Measurements from ENCODE around the gene MRPL58.

Gene MRPL58

DNA sequence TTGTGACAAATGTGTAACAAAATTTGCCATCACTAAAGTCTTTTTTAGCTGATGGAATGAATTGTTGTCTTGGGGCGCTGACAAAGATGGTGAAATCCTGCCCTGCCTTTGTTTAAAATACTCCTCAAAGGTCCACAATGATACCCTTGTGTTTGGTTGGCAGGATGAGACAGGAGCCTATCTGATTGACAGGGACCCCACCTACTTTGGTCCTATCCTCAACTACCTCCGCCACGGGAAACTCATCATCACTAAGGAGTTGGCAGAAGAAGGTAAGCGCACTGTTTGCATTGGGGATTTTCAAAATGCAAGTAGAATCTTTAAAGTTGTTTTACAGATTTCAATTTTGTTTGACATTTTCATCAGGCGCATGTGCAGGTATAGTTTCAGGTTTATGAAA, 36.6 kb downstream of the MRPL58 start:
- no peaks in the 10 kb centered on the region for H3K9me3 Mint-ChIP-seq
- no peak for DNase-seq
- H3K27me3 Mint-ChIP-seq, result no peaks in the 10 kb centered on the region
- no peak overlapping the region for H3K27ac Mint-ChIP-seq
- ATAC-seq (replicated peaks), result no peak
- peaks cover 51% of the 10 kb centered on the region for H3K36me3 Mint-ChIP-seq (ENCODE audit: insufficient read depth)
- peaks cover 21 to 38% of the 10 kb centered on the region in 2 donors for H3K4me1 Mint-ChIP-seq (ENCODE audit: low read depth in 2 of 2)
- H3K4me3 Mint-ChIP-seq, result no peak overlapping the region

DNA sequence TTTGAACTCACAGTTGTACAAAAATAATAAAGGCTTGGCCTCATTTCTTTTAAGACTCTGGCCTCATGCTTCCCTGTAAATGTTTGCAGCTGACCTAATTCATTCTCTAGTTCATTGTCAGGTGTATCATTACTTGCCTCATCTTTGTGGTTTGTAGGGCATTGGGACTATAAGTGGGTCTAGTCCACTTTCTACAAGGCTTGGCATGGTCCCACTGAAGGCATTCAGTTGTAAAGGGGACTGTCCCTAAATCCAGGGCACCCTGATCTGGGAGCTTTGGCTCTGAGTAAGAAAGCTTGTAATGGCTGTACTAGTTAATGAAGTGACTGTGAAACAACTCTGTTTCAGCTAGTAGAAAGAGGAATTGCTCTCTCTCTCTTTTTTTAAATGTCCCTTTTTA, 37.2 kb downstream of the MRPL58 start:
- no peaks in the 10 kb centered on the region for H3K27me3 Mint-ChIP-seq
- H3K27ac Mint-ChIP-seq, result no peak overlapping the region
- peaks cover 21 to 34% of the 10 kb centered on the region in 2 donors for H3K4me1 Mint-ChIP-seq (ENCODE audit: low read depth in 2 of 2)
- ATAC-seq (replicated peaks) (no peak), DNase-seq (no peak)
- no peak overlapping the region for H3K4me3 Mint-ChIP-seq
- H3K36me3 Mint-ChIP-seq (ENCODE audit: insufficient read depth), result peaks cover 51% of the 10 kb centered on the region
- no peaks in the 10 kb centered on the region for H3K9me3 Mint-ChIP-seq

DNA sequence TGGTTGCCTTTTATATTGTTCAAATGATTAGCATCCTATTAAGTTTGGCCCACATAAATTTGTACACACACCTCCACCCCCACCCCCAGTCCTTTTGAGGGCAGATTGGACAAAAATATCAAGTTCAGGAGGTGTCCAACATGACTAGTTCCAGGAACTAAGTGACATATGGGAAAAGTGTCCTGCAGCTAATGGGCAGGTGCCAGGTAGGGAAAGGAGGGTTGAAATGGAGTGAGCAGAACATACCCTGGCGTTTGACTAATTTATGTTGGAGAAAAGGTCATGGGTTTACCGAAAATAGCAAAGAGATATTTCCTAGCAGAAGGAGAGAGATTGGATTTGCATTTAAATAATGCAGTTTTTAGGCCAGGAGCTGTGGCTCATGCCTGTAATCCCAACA, 39.5 kb downstream of the MRPL58 start:
- Mint-ChIP-seq H3K27ac (no peak overlapping the region), H3K9me3 (no peaks in the 10 kb centered on the region), H3K27me3 (no peaks in the 10 kb centered on the region), H3K36me3 (ENCODE audit: insufficient read depth) (peaks cover 57% of the 10 kb centered on the region), H3K4me1 (ENCODE audit: low read depth in 2 of 2) (peaks cover 8 to 19% of the 10 kb centered on the region in 2 donors), H3K4me3 (no peak overlapping the region)
- DNase-seq (no peak), ATAC-seq (replicated peaks) (no peak)

DNA sequence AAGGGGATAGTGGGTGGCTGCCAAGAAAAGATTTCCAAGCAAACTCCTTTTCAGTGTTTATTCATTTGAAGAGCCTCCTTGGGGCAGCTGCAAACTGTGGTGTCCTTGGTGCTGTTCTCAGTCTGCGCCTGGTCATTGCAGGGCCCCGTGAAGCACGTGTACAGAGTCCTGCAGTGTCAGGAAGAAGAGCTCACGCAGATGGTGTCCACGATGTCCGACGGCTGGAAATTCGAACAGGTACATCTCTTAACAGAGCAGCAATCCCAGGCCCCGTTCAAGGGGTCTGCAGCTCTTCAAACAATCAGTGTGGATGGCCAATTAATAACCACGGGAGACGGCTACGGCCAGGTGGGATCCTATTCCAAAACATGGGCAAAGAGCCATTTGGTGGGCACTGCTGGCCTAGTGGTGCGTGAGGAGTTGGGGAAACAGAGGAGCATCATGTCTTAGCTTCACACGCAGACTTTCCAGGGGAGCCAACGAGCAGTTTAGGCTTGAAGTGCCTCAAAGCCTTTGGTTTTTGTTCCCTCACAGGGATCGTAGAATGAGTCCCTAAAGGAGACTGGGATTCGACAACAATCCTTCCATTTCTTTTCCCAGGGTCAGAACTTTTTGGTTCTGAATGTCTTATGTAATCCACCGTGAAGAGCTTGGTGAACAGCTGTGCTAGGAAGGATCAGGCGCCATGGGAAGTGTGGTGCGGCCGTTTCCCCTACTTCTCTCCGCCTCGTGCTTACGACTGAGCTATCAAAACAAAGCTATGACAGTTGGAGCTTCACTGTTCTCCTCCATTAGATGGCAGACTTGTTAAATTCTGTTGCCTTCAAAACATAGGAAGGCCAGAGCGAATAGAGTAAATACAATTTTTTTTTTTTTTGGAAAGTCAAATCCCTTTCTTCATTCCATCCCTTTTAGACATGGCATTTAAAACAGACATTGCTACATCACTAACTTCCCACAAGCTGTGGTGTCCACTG, 47.2 kb downstream of the MRPL58 start:
- no peak overlapping the region for H3K4me3 Mint-ChIP-seq
- no peaks in the 10 kb centered on the region for H3K9me3 Mint-ChIP-seq
- no peak overlapping the region for H3K27ac Mint-ChIP-seq
- DNase-seq (no peak), ATAC-seq (replicated peaks) (no peak)
- H3K36me3 Mint-ChIP-seq (ENCODE audit: insufficient read depth), result peaks cover 69% of the 10 kb centered on the region
- H3K27me3 Mint-ChIP-seq, result no peaks in the 10 kb centered on the region
- peaks cover 2 to 3% of the 10 kb centered on the region in 2 donors for H3K4me1 Mint-ChIP-seq (ENCODE audit: low read depth in 2 of 2)

DNA sequence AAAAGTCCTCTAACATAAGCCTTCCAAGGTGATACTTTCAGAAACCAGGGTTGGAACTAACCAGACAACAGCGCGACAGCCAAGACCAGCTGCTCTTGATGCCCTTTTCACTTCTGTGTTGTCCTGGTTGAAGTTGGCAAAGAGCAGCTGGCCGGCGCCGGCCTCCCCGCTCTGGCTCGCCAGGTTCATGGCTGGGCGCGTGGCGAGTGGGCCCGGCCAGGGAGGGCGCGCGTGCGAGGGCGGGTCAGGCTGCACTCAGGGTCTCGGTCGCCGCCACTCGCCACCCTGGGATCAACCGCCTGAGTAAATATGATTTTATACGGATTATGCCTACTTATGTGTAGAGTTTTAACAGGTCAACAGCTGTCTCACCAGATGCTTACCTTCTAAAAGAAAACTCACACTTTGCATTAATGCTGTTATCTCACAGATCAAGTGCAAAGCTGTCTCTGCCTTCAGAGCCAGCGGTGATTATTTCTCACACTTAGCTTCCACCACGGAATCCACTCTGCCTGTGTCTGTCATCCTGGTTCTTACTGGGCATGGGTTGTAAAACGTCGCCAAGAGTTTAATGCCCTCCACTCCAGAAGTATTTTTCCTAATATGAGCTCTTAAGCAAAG, 48.1 kb downstream of the MRPL58 start:
- H3K4me3 Mint-ChIP-seq, result no peak overlapping the region
- H3K36me3 Mint-ChIP-seq (ENCODE audit: insufficient read depth), result peaks cover 69% of the 10 kb centered on the region
- ATAC-seq (replicated peaks), result no peak
- DNase-seq, result no peak
- no peaks in the 10 kb centered on the region for H3K27me3 Mint-ChIP-seq
- no peak overlapping the region for H3K27ac Mint-ChIP-seq
- H3K9me3 Mint-ChIP-seq, result no peaks in the 10 kb centered on the region
- H3K4me1 Mint-ChIP-seq (ENCODE audit: low read depth in 2 of 2), result peaks cover 2 to 3% of the 10 kb centered on the region in 2 donors

DNA sequence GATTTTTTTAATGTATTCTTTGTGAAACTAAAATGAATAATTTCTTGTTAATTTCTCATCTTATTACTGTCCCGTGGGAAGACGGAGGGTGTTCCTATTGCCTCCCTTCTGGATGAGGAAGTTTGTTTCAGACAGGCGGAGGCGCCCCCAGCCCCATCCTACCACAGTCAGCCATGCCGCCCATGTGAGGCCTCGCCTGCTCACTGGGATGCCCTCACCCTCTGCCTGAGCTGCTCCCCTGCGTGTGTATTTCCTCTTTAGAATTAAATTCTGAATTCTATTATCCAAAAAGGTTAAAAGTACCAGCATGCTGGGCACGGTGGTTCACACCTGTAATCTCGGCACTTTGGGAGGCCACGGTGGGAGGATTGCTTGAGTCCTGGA, 48.6 kb downstream of the MRPL58 start:
- no peak for DNase-seq
- Mint-ChIP-seq H3K27ac (peak overlapping the region in 1 of 2 donors; percentile 35), H3K4me1 (ENCODE audit: low read depth in 2 of 2) (peaks cover 2 to 3% of the 10 kb centered on the region in 2 donors), H3K4me3 (no peak overlapping the region), H3K36me3 (ENCODE audit: insufficient read depth) (peaks cover 64% of the 10 kb centered on the region), H3K9me3 (no peaks in the 10 kb centered on the region), H3K27me3 (no peaks in the 10 kb centered on the region)
- no peak for ATAC-seq (replicated peaks)

DNA sequence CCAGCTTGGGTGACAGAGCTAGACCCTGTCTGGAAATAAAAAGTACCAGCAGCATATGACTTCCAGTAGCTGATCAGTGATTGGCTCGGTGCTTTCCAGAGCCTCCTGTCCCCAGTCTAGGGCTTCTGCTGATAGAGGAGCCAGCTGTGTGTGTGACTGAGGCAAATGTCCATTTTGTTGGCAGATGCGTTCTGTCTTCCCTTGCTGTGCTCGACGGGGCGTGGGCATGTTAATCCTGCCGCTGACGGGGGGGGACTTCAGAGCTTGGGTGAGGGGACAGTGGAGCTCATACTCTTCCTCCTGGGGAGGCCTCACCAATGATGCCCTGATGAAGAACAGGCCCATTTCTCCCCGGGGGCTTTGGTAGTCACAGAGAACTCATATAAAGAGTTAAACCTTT, 49.1 kb downstream of the MRPL58 start:
- H3K36me3 Mint-ChIP-seq (ENCODE audit: insufficient read depth), result peaks cover 58% of the 10 kb centered on the region
- ATAC-seq (replicated peaks) (no peak), DNase-seq (no peak)
- no peaks in the 10 kb centered on the region for H3K27me3 Mint-ChIP-seq
- no peak overlapping the region for H3K4me3 Mint-ChIP-seq
- no peak overlapping the region for H3K27ac Mint-ChIP-seq
- peaks cover 2 to 7% of the 10 kb centered on the region in 2 donors for H3K4me1 Mint-ChIP-seq (ENCODE audit: low read depth in 2 of 2)
- H3K9me3 Mint-ChIP-seq, result no peaks in the 10 kb centered on the region

DNA sequence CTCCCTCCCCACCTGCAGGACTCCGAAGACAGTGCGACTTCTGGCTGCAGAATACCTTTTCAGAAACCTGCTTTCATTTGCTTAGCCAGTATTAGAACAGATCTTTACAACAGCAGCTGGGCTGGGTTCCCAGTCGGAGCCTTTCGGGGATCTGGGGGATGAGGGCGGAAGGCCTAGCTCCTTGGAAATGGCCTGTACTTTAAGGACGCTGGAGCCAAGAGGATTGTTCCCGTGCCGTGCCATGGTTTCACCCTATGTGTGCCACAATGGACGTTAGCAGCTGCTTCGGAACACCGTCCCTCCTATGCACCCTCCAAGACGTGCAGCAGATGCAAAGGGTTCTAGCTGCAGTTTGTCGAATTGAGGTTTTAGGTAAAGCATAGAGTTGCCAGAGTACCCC, 50.7 kb downstream of the MRPL58 start:
- Mint-ChIP-seq H3K4me1 (ENCODE audit: low read depth in 2 of 2) (peaks cover 9 to 11% of the 10 kb centered on the region in 2 donors), H3K36me3 (ENCODE audit: insufficient read depth) (peaks cover 45% of the 10 kb centered on the region), H3K9me3 (no peaks in the 10 kb centered on the region), H3K27ac (no peak overlapping the region), H3K4me3 (no peak overlapping the region), H3K27me3 (no peaks in the 10 kb centered on the region)
- no peak for ATAC-seq (replicated peaks)
- no peak for DNase-seq

DNA sequence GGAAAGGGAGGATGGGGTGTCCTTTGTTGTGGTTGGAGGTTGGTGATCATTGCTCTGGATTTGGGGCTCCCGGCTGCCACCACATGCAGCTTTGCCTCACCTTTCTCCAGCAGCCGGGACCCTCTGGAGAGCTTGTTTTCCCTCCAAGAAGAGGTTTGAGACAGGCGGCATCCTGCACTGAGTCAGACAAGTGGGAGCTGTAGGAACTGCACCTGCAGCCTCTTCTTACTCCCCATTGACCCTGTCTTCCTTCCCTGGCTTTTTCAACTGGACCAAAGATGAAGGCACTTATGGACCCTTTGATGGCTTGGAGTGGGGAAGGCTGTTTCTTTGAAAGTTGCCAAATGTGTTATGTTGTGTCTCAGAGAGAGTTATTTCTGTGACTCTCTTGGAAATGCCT, 51.2 kb downstream of the MRPL58 start:
- H3K36me3 Mint-ChIP-seq (ENCODE audit: insufficient read depth), result peaks cover 45% of the 10 kb centered on the region
- no peak for ATAC-seq (replicated peaks)
- H3K4me1 Mint-ChIP-seq (ENCODE audit: low read depth in 2 of 2), result peaks cover 9 to 11% of the 10 kb centered on the region in 2 donors

DNA sequence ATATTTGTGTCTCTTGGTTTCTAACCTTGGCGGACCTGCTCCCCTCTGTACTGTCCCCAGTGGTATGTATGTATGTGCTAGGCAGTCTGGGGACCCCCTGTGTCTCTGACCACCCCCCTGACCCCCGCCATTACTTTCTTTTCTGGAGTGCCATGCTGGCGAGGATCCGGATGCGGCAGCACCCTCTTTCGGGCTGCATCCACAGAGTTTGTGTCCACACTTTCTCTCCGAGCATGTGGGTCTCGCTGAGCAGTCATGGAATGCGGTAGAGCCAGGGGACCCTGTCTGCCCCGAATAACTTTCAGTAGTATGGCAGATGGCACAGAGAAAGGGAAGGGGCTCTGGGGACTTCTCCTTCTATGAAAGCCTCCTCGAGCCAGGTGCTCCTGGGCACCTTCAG, 51.6 kb downstream of the MRPL58 start:
- Mint-ChIP-seq H3K4me3 (no peak overlapping the region), H3K4me1 (ENCODE audit: low read depth in 2 of 2) (peaks cover 9 to 11% of the 10 kb centered on the region in 2 donors), H3K27ac (no peak overlapping the region), H3K9me3 (no peaks in the 10 kb centered on the region), H3K36me3 (ENCODE audit: insufficient read depth) (peaks cover 45% of the 10 kb centered on the region), H3K27me3 (no peaks in the 10 kb centered on the region)
- ATAC-seq (replicated peaks), result no peak
- no peak for DNase-seq

More for the DNA sequence above, 51.2 kb downstream of the MRPL58 start:
- Mint-ChIP-seq H3K27ac (no peak overlapping the region), H3K9me3 (no peaks in the 10 kb centered on the region), H3K4me3 (no peak overlapping the region), H3K27me3 (no peaks in the 10 kb centered on the region)
- DNase-seq, result no peak

DNA sequence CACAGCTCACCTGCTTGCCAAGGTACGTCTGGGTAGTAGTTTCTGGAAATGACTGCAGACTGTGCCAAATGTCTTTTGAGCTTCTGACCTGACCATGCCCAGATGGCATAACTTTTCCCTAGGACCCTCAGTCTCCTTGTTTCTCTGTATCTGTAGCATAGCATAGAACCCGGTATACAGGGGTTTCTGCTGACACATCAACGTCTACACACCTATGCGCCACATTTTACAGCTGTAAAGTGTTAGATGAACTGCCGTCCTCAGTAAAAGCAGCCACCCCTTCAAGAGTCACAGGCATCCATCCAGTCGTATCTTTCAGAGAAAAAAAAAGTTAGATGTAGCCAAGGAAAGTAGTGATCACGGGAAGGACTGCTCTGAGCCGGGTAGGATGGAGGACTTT, 52.0 kb downstream of the MRPL58 start:
- ATAC-seq (replicated peaks) (no peak), DNase-seq (no peak)
- Mint-ChIP-seq H3K4me3 (no peak overlapping the region), H3K4me1 (ENCODE audit: low read depth in 2 of 2) (peaks cover 7 to 11% of the 10 kb centered on the region in 2 donors), H3K27ac (no peak overlapping the region), H3K27me3 (no peaks in the 10 kb centered on the region), H3K9me3 (no peaks in the 10 kb centered on the region), H3K36me3 (ENCODE audit: insufficient read depth) (peaks cover 40% of the 10 kb centered on the region)

DNA sequence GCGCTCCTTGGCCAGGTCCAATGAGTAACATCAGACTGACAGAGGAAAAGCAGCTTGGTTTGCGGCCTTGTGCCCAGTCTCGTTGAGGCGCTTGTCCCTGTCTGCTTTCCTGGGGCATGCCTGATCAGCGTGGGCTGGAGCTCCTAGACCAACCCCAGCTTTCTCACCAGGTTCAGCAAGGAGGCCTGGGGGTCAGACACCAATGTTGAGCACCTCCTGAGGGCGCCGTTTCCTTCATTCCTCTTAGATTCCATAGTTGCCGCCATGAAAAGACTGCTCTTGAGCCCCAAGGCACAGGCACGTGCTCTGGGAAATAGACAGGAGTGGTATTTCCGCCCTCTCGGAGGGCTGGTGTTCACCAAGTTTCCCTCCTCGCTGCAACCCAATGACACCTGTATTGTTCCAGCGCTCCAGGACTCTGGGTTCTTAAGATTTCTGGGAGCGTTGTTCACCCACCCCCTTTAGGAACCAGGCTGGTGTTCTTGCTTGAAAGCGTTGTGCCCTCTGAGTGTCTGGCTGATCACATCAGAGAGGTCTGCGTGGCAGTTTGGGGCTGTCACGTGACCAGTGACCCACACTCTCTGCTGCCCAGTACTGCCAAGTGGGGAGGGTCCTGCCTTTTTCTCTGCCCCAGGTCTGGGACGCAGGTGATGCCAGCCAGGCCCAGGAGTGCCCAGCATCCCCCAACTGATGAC, 52.5 kb downstream of the MRPL58 start:
- Mint-ChIP-seq H3K36me3 (ENCODE audit: insufficient read depth) (peaks cover 35% of the 10 kb centered on the region), H3K4me1 (ENCODE audit: low read depth in 2 of 2) (peaks cover 7 to 11% of the 10 kb centered on the region in 2 donors), H3K4me3 (no peak overlapping the region), H3K27me3 (no peaks in the 10 kb centered on the region), H3K9me3 (no peaks in the 10 kb centered on the region), H3K27ac (no peak overlapping the region)
- DNase-seq (no peak), ATAC-seq (replicated peaks) (no peak)

DNA sequence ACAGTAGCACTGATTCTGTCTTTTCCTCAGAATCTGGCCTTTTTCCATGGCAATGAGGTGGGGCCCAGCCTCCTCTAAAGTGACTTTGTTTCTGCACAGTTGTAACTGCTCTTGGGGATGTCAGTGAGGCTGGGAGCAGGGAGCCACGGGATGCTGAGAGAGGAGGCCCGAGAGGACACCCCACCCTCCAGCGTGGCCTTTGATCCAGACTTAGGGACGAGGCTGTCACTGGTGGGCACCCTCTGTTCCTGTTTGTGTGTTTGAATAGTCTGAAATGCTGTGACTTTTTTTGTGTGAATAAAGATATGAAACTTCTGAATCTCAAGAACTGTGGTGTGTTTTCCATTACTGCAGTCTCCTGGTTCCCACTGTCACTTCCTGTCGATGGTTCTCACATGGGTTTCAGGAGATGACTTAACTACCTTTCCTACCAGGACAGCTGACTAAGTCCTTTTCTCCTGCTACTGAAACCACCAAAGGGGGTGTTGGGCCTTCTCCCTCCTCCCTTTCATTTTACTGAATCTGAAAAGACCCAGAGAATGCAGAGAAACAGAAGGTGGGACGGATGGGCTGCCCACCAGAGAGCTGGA, 53.2 kb downstream of the MRPL58 start:
- no peak for DNase-seq
- H3K4me3 Mint-ChIP-seq, result no peak overlapping the region
- ATAC-seq (replicated peaks), result no peak
- H3K4me1 Mint-ChIP-seq (ENCODE audit: low read depth in 2 of 2), result peaks cover 7 to 11% of the 10 kb centered on the region in 2 donors
- H3K27me3 Mint-ChIP-seq, result no peaks in the 10 kb centered on the region
- no peaks in the 10 kb centered on the region for H3K9me3 Mint-ChIP-seq
- H3K36me3 Mint-ChIP-seq (ENCODE audit: insufficient read depth), result peaks cover 31% of the 10 kb centered on the region
- H3K27ac Mint-ChIP-seq, result no peak overlapping the region

All from effector memory CD8-positive, alpha-beta T cell (primary cell).